VCaP (cell line): ENCODE measurements around the gene CDKN1A.
A peak's percentile ranks its signal among the peaks of the same experiment; 100 is the strongest.

ENCODE experiments used
- H3K27ac ChIP-seq: fragments of 450-650 bp; 2 replicates; pipeline ENCODE4 v1.5.1; 2017
- CTCF ChIP-seq: fragments of 450-650 bp; conservative IDR thresholded peaks from 2 replicates; pipeline ENCODE4 v1.5.1; 2017; ENCODE audit warnings: mild to moderate bottlenecking, moderate library complexity

CDKN1A gene

GRCh38 chr6:36734486-36735060, 56.1 kb downstream of the CDKN1A start:
- no peak overlapping the region for H3K27ac ChIP-seq
- TF ChIP-seq CTCF = no peak

GRCh38 chr6:36735110-36736071, 56.9 kb downstream of the CDKN1A start:
- 0 out of 2 replicates have a peak overlapping the region, but pooled peaks have one; percentile 18 for H3K27ac ChIP-seq
- TF ChIP-seq CTCF = no peak
